Urinary bladder (tissue), 4 donors: ENCODE results near the gene LYPD1. TPM values are rescaled to one million over a fixed set of nuclear protein-coding genes. Genes with fewer than 3 reads are reported as not detected.

ENCODE experiments used
- DNase-seq: peaks from one replicate; pipeline ENCODE4 v3.0.0-alpha.2; 2015; ENCODE audit errors: extremely low spot score
- H3K27ac ChIP-seq: one replicate; pipeline ENCODE4 v1.5.1; 2013; ENCODE audit warnings: low read depth, mild to moderate bottlenecking, moderate library complexity
- H3K36me3 ChIP-seq: one replicate; pipeline ENCODE4 v1.6.1; 2013; ENCODE audit warnings: mild to moderate bottlenecking, moderate library complexity; ENCODE audit not compliant: insufficient read depth
- H3K4me1 ChIP-seq: one replicate; pipeline ENCODE4 v1.6.1; 2013; ENCODE audit warnings: mild to moderate bottlenecking, moderate library complexity; ENCODE audit not compliant: insufficient read depth
- H3K4me3 ChIP-seq: one replicate; pipeline ENCODE4 v1.5.1; 2013; ENCODE audit warnings: low read depth, low read length
- whole genome bisulfite sequencing: extraction: QIAGEN DNeasy Blood & Tissue Kit; methylation state at CpG from one replicate; pipeline ENCODE4 v1.1.7; 2013; 5-methylcytosine and 5-hydroxymethylcytosine counted together
- polyA plus RNA-seq: library from polyadenylated mRNA; stranded (reverse); fragments of 200-250 nt; gene quantifications from one replicate; pipeline ENCODE4 v1.2.3, GENCODE V29; 2013
- total RNA-seq: library from RNA; depleted of rRNA; stranded (reverse); fragments of >200 nt; gene quantifications from one replicate; pipeline ENCODE4 v1.2.3, GENCODE V29; 2014
- donor health status: healthy with polysubstance abuse.
- donor health status: healthy.

The LYPD1 gene
- total and polyA plus RNA-seq, 2 donors: 0.46 to 0.79 TPM

GRCh38 chr2:132656266-132656975, 13.6 kb downstream of the LYPD1 start:
- H3K36me3 ChIP-seq: no peaks in the 10 kb centered on the region
- H3K27ac ChIP-seq: no peak overlapping the region
- no peak for DNase-seq
- H3K4me1 ChIP-seq: no peaks in the 10 kb centered on the region
- H3K4me3 ChIP-seq: no peak overlapping the region
- 52% methylated on average over 7 of the region's 7 CpGs for WGBS

DNA sequence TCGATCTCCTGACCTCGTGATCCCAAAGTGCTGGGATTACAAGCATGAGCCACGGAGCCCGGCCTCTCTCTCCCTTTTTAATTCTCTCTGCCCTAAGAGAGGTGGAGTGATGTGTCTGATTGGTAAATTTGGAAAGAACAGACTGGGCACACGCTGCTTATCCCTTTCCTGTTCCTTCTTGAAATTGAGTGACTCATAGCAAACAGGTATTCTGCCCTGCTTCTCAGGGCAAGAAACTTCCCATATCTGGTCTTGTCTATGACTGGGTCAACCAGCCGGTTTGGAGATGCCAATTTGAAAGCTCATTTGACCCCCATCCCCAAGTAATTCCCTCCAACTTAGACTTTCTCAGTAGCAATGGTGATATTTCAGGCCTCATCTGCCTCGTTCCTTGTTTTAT, 15.0 kb downstream of the LYPD1 start:
- WGBS: 92% methylated on average over 7 of the region's 7 CpGs
- Histone ChIP-seq H3K4me3 (no peak overlapping the region), H3K36me3 (no peaks in the 10 kb centered on the region), H3K27ac (no peak overlapping the region), H3K4me1 (no peaks in the 10 kb centered on the region)
- no peak for DNase-seq

DNA sequence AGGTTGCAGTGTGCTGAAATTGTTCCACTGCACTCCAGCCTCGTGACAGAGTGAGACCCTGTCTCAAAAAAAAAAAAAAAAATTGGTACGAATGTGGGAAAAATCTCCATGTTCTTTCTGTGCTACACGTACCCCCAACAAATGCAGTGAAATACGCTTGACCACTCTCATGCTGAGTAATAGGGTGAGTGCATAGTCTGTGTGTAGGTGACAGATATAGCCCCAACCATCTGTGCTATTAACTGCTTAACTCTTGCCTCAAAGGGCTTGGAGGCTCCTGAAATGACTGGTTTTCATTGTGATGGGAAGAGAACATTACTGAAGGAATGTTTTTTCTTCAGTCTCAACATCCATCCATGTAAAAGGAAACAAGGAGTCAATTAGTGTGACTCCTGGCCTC, 15.7 kb downstream of the LYPD1 start:
- WGBS: 63% methylated on average over 4 of the region's 4 CpGs
- no peak for DNase-seq
- H3K27ac ChIP-seq: no peak overlapping the region
- H3K4me3 ChIP-seq: no peak overlapping the region
- H3K4me1 ChIP-seq: no peaks in the 10 kb centered on the region
- H3K36me3 ChIP-seq: no peaks in the 10 kb centered on the region

GRCh38 chr2:132652474-132652873, 17.5 kb downstream of the LYPD1 start:
- H3K27ac ChIP-seq: no peak overlapping the region
- H3K4me3 ChIP-seq: no peak overlapping the region
- no peaks in the 10 kb centered on the region for H3K4me1 ChIP-seq
- DNase-seq: no peak
- no peaks in the 10 kb centered on the region for H3K36me3 ChIP-seq
- 79% methylated on average over 8 of the region's 8 CpGs for WGBS

- Histone ChIP-seq H3K4me3 (no peak overlapping the region), H3K36me3 (no peaks in the 10 kb centered on the region), H3K4me1 (no peaks in the 10 kb centered on the region), H3K27ac (no peak overlapping the region)
- 67% methylated on average over 12 of the region's 12 CpGs for WGBS
- no peak for DNase-seq
Observed at GRCh38 chr2:132651115-132652045, 18.6 kb downstream of the LYPD1 start.

GRCh38 chr2:132646540-132647108, 23.4 kb downstream of the LYPD1 start:
- 50% methylated on average over 8 of the region's 8 CpGs for WGBS
- Histone ChIP-seq H3K27ac (no peak overlapping the region), H3K4me1 (no peaks in the 10 kb centered on the region), H3K4me3 (no peak overlapping the region), H3K36me3 (no peaks in the 10 kb centered on the region)
- DNase-seq: no peak

DNA sequence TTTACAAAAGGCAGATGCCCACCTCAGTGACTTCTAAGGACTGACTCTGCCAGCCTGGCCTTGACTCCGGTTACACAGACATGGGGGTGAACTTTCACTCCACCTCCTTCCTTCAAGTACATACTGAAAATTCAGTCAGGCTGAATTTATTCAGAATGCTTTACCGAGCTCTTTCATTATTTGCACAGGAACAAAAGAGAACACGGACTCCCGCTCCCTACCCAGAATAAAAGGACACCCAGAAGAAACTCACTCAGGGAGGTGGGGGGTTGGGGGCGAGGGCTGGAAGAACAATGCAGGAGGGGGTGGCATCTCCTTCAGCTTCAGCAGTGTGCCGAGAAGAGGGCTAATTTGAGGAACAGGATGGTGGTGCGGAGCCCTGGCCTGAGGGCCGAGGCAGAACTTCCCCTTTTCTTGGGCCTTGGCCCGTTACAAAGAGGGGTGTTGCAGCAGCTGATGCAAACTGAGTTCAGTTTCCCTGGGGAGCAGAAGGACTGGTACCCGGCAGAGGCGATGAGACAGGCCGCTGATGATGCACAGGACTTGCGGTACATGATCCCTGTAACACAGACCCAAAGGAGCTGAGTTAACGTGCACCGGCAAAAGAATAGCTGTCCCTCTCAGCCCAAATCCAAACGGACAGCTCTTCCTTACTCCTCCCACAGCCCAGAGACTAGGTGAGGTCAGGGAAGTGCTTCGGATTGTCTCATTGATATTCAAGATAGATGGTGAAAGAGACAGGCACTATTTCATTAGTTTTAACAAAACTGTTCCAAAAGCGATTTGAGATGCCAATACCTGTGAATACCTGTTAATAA, 24.1 kb downstream of the LYPD1 start:
- WGBS: 80% methylated on average over 18 of the region's 18 CpGs
- no peak for DNase-seq
- Histone ChIP-seq H3K4me1 (no peaks in the 10 kb centered on the region), H3K27ac (no peak overlapping the region), H3K36me3 (no peaks in the 10 kb centered on the region), H3K4me3 (no peak overlapping the region)

- no peak overlapping the region for H3K27ac ChIP-seq
- no peak overlapping the region for H3K4me3 ChIP-seq
- DNase-seq: no peak
- no peaks in the 10 kb centered on the region for H3K36me3 ChIP-seq
- no peaks in the 10 kb centered on the region for H3K4me1 ChIP-seq
- WGBS: 87% methylated on average over 35 of the region's 35 CpGs
Observed at GRCh38 chr2:132645176-132645575, 24.8 kb downstream of the LYPD1 start.

- WGBS: 66% methylated on average over 2 of the region's 2 CpGs
- Histone ChIP-seq H3K4me1 (no peaks in the 10 kb centered on the region), H3K27ac (no peak overlapping the region), H3K4me3 (no peak overlapping the region), H3K36me3 (no peaks in the 10 kb centered on the region)
- DNase-seq: no peak
Observed at GRCh38 chr2:132642415-132642814, 27.6 kb downstream of the LYPD1 start.

DNA sequence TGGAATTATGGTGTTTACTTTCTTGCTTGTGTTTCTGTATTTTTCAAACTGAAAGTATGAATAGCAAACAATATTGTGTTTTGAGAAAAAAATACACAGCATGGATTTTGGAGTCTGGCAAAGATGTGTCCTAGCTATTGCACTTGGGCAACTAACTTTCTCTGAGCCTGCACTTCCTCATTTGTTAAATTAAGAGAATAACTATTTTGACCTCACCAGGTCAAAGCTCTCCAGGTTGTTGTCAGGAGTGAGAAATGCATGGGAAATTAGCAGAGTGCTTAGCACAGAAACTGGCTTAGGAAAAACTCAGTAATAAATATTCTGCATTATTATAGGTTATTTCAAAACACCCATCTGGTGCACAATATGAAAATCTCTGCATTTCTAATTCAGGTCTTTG, 28.2 kb downstream of the LYPD1 start:
- Histone ChIP-seq H3K4me3 (no peak overlapping the region), H3K4me1 (no peaks in the 10 kb centered on the region), H3K36me3 (no peaks in the 10 kb centered on the region), H3K27ac (no peak overlapping the region)
- DNase-seq: no peak

- Histone ChIP-seq H3K27ac (no peak overlapping the region), H3K36me3 (no peaks in the 10 kb centered on the region), H3K4me1 (no peaks in the 10 kb centered on the region), H3K4me3 (no peak overlapping the region)
- DNase-seq: no peak
Observed at GRCh38 chr2:132640116-132640515, 29.9 kb downstream of the LYPD1 start.

GRCh38 chr2:132638313-132639040, 31.5 kb downstream of the LYPD1 start:
- H3K4me1 ChIP-seq: no peaks in the 10 kb centered on the region
- H3K27ac ChIP-seq: no peak overlapping the region
- no peaks in the 10 kb centered on the region for H3K36me3 ChIP-seq
- no peak overlapping the region for H3K4me3 ChIP-seq
- 78% methylated on average over 5 of the region's 5 CpGs for WGBS
- DNase-seq: no peak

DNA sequence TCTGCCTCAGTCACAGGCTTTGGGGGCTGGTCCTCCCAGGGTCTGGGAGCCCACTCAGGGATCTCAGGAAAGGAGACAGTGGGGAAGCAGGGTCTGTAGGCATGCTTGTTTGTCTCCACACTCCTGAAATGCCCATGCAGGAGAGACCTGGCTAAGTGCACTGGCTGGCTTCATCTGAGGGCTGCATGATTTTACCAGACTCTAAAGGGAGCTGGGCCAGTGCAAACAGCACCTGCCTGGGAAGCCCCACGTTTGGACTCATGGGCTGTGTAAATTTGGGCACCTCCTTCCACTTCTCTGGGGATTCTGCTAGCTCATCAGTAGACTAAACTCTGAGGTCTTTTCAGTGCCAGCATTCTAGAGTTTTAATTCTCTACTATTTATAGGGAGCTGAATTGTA, 33.7 kb downstream of the LYPD1 start:
- 26% methylated on average over 1 of the region's 1 CpG for WGBS
- no peaks in the 10 kb centered on the region for H3K4me1 ChIP-seq
- H3K4me3 ChIP-seq: no peak overlapping the region
- no peaks in the 10 kb centered on the region for H3K36me3 ChIP-seq
- no peak overlapping the region for H3K27ac ChIP-seq
- no peak for DNase-seq
